GM13976 (cell line): ENCODE measurements around the gene FREM2.

ENCODE experiments used
- DNase-seq: peaks from one replicate; pipeline ENCODE4 v3.0.0; 2012; ENCODE audit warnings: low spot score
- CTCF ChIP-seq: IDR thresholded peaks from 2 replicates; pipeline ENCODE4 v1.5.1; 2012; ENCODE audit warnings: borderline replicate concordance, mild to moderate bottlenecking; ENCODE audit not compliant: insufficient read depth; ENCODE audit errors: extremely low read depth, missing control alignments, control extremely low read depth
- in situ Hi-C: fragments of 300-500 bp; cut with MboI; formaldehyde crosslinking; loops from one replicate; pipeline ENCODE4 v1.12.0; 2022; ENCODE audit warnings: low sequenced_read_pairs, mixed read lengths, inconsistent platforms; ENCODE audit not compliant: unreplicated experiment

FREM2 gene

GRCh38 chr13:38686577-38687245 lies at the start of gene FREM2:
FREM2 (plus strand) TSS chr13:38687077; CDS start chr13:38687345, 268 bp downstream.
- TF ChIP-seq CTCF = no peak
- in situ Hi-C loops = no loop called here
- DNase-seq = peak; percentile 25

GRCh38 chr13:38637576-38637975 lies 49.3 kb upstream of the FREM2 start:
- in situ Hi-C loops = no loop called here
- no peak for DNase-seq
- no peak for TF ChIP-seq CTCF

GRCh38 chr13:38641164-38641948 lies 45.5 kb upstream of the FREM2 start:
- no peak for DNase-seq
- TF ChIP-seq CTCF = no peak
- in situ Hi-C loops = no loop called here

GRCh38 chr13:38647312-38647711 lies 39.6 kb upstream of the FREM2 start:
- TF ChIP-seq CTCF = no peak
- no peak for DNase-seq
- in situ Hi-C loops = no loop called here

- in situ Hi-C loops = no loop called here
- no peak for TF ChIP-seq CTCF
- DNase-seq = no peak
Observed at GRCh38 chr13:38648912-38649311, 38.0 kb upstream of the FREM2 start.

GRCh38 chr13:38656699-38657098 lies 30.2 kb upstream of the FREM2 start:
- no peak for DNase-seq
- no peak for TF ChIP-seq CTCF
- in situ Hi-C loops = no loop called here
